ENCODE data around the gene PHF20. TPM values are rescaled to one million over a fixed set of nuclear protein-coding genes. Genes with fewer than 3 reads are reported as not detected.
"Not testable (repeated sequence)": the region's sequence is repeated elsewhere in the genome, so short reads cannot be mapped to it uniquely, and the experiment has no call there.

Gene PHF20
- total RNA-seq, 2 experiments from 2014 or later: 119 to 126 TPM

- H3K36me3 Mint-ChIP-seq (ENCODE audit: low read depth): no peaks in the 10 kb centered on the region
These were observed 15.4 kb upstream of the PHF20 start for GRCh38 chr20:35756404-35756803.

GRCh38 chr20:35757098-35757705, 14.6 kb upstream of the PHF20 start:
- Mint-ChIP-seq H3K27me3 (no peaks in the 10 kb centered on the region), H3K4me3 (no peak overlapping the region), H3K36me3 (ENCODE audit: low read depth) (no peaks in the 10 kb centered on the region), H3K27ac (no peak overlapping the region), H3K4me1 (ENCODE audit: low read depth) (peaks cover 9% of the 10 kb centered on the region), H3K9me3 (no peaks in the 10 kb centered on the region)
- Histone ChIP-seq H3K36me3 (ENCODE audit: insufficient read depth, low read length) (no peaks in the 10 kb centered on the region), H3K9me3 (ENCODE audit: control insufficient read depth in 1 of 2, insufficient read depth in 1 of 2, low read length in 2 of 2) (no peaks in the 10 kb centered on the region), H3K4me1 (ENCODE audit: insufficient read depth, low read length) (peaks cover 3% of the 10 kb centered on the region), H3K4me3 (ENCODE audit: low read length) (no peak overlapping the region), H3K27me3 (ENCODE audit: control insufficient read depth in 1 of 2, insufficient read depth in 2 of 2, low read length in 2 of 2) (no peaks in the 10 kb centered on the region), H3K27ac (ENCODE audit: low read depth in 1 of 2, low read length in 2 of 2) (no peak overlapping the region)
- no peak for DNase-seq
- TF ChIP-seq, protein P1, sequence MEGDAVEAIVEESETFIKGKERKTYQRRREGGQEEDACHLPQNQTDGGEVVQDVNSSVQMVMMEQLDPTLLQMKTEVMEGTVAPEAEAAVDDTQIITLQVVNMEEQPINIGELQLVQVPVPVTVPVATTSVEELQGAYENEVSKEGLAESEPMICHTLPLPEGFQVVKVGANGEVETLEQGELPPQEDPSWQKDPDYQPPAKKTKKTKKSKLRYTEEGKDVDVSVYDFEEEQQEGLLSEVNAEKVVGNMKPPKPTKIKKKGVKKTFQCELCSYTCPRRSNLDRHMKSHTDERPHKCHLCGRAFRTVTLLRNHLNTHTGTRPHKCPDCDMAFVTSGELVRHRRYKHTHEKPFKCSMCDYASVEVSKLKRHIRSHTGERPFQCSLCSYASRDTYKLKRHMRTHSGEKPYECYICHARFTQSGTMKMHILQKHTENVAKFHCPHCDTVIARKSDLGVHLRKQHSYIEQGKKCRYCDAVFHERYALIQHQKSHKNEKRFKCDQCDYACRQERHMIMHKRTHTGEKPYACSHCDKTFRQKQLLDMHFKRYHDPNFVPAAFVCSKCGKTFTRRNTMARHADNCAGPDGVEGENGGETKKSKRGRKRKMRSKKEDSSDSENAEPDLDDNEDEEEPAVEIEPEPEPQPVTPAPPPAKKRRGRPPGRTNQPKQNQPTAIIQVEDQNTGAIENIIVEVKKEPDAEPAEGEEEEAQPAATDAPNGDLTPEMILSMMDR (IDR thresholded peaks at IDR 0.05): no peak
- ATAC-seq (ENCODE audit: poor library complexity): peak; percentile 52
- intact Hi-C loops (cut with DNase I, micrococcal nuclease): no loop called here
- ChIA-PET CTCF (no interaction called here), POLR2A (interaction anchor here (4.2 kb wide), 1 partner anchor 15 kb away, joined by 24 read pairs; the partner anchor contains the start of gene RBM39)

More at GRCh38 chr20:35756404-35756803, 15.4 kb upstream of the PHF20 start:
- Histone ChIP-seq H3K4me3 (ENCODE audit: low read length) (no peak overlapping the region), H3K27me3 (ENCODE audit: control insufficient read depth in 1 of 2, insufficient read depth in 2 of 2, low read length in 2 of 2) (no peaks in the 10 kb centered on the region), H3K36me3 (ENCODE audit: insufficient read depth, low read length) (no peaks in the 10 kb centered on the region), H3K4me1 (ENCODE audit: insufficient read depth, low read length) (peaks cover 3% of the 10 kb centered on the region), H3K27ac (ENCODE audit: low read depth in 1 of 2, low read length in 2 of 2) (no peak overlapping the region), H3K9me3 (ENCODE audit: control insufficient read depth in 1 of 2, insufficient read depth in 1 of 2, low read length in 2 of 2) (no peaks in the 10 kb centered on the region)
- intact Hi-C loops (cut with DNase I, micrococcal nuclease): no loop called here
- DNase-seq (no peak), ATAC-seq (ENCODE audit: poor library complexity) (no peak)
- ChIA-PET CTCF (no interaction called here), POLR2A (interaction anchor here (4.2 kb wide), 1 partner anchor 14 kb away, joined by 24 read pairs; the partner anchor contains the start of gene RBM39)
- Mint-ChIP-seq H3K27me3 (no peaks in the 10 kb centered on the region), H3K9me3 (no peaks in the 10 kb centered on the region), H3K4me1 (ENCODE audit: low read depth) (peaks cover 12% of the 10 kb centered on the region), H3K4me3 (no peak overlapping the region), H3K27ac (no peak overlapping the region)
- TF ChIP-seq, protein P1 (IDR thresholded peaks at IDR 0.05): no peak

- H3K9me3 Mint-ChIP-seq; DNase-seq; H3K27ac Mint-ChIP-seq; H3K27me3 ChIP-seq (ENCODE audit: control insufficient read depth in 1 of 2, insufficient read depth in 2 of 2, low read length in 2 of 2); H3K9me3 ChIP-seq (ENCODE audit: control insufficient read depth in 1 of 2, insufficient read depth in 1 of 2, low read length in 2 of 2); H3K4me3 Mint-ChIP-seq; H3K36me3 Mint-ChIP-seq (ENCODE audit: low read depth); H3K27ac ChIP-seq (ENCODE audit: low read depth in 1 of 2, low read length in 2 of 2); CTCF ChIA-PET; H3K27me3 Mint-ChIP-seq; H3K36me3 ChIP-seq (ENCODE audit: insufficient read depth, low read length); ATAC-seq (ENCODE audit: poor library complexity); intact Hi-C loops (cut with DNase I, micrococcal nuclease); H3K4me3 ChIP-seq (ENCODE audit: low read length): not testable (repeated sequence)
- peaks cover 30% of the 10 kb centered on the region for H3K4me1 ChIP-seq (ENCODE audit: insufficient read depth, low read length)
- H3K4me1 Mint-ChIP-seq (ENCODE audit: low read depth): peaks cover 21% of the 10 kb centered on the region
- POLR2A ChIA-PET: interaction anchor here (0.6 to 15.8 kb wide), 2 partner anchors 22 to 42 kb away, joined by 3 to 891 read pairs; partner anchors contain the start of gene RBM39
These were observed 10.3 kb upstream of the PHF20 start for GRCh38 chr20:35761548-35761947.

DNA sequence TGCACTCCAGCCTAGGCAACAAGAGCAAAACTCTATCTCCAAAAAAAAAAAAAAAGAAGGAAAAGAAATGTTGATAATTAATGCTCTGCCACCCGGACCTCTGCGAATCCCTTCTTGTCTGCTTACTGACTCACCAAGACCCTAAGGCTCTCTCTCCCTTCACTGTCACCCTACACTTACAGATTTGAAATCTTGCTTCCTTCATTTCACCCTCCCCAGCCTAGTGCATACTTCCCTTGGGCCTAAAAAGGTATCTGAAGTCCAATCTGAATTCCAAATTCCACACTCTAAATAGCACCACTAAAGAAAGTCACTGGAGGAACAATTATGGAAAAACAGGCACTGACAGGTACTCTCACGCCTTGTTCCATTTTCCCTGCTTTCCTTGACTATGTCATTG, 9.4 kb upstream of the PHF20 start:
- no peak overlapping the region for H3K4me3 ChIP-seq (ENCODE audit: low read length)
- no peaks in the 10 kb centered on the region for H3K27me3 Mint-ChIP-seq
- no peaks in the 10 kb centered on the region for H3K9me3 ChIP-seq (ENCODE audit: control insufficient read depth in 1 of 2, insufficient read depth in 1 of 2, low read length in 2 of 2)
- no peaks in the 10 kb centered on the region for H3K27me3 ChIP-seq (ENCODE audit: control insufficient read depth in 1 of 2, insufficient read depth in 2 of 2, low read length in 2 of 2)
- DNase-seq (no peak), ATAC-seq (ENCODE audit: poor library complexity) (no peak)
- intact Hi-C loops (cut with DNase I, micrococcal nuclease): no loop called here
- no peaks in the 10 kb centered on the region for H3K36me3 ChIP-seq (ENCODE audit: insufficient read depth, low read length)
- H3K27ac Mint-ChIP-seq: no peak overlapping the region
- ChIA-PET POLR2A (interaction anchor here (15.8 kb wide), 1 partner anchor 22 kb away, joined by 891 read pairs; the partner anchor contains the start of gene RBM39), CTCF (no interaction called here)
- H3K9me3 Mint-ChIP-seq: no peaks in the 10 kb centered on the region
- peaks cover 22% of the 10 kb centered on the region for H3K4me1 Mint-ChIP-seq (ENCODE audit: low read depth)
- no peak overlapping the region for H3K4me3 Mint-ChIP-seq
- no peak overlapping the region for H3K27ac ChIP-seq (ENCODE audit: low read depth in 1 of 2, low read length in 2 of 2)
- no peaks in the 10 kb centered on the region for H3K36me3 Mint-ChIP-seq (ENCODE audit: low read depth)
- TF ChIP-seq, protein P1 (IDR thresholded peaks at IDR 0.05): no peak
- peaks cover 36% of the 10 kb centered on the region for H3K4me1 ChIP-seq (ENCODE audit: insufficient read depth, low read length)

GRCh38 chr20:35764936-35765335, 6.9 kb upstream of the PHF20 start:
- H3K36me3 Mint-ChIP-seq (ENCODE audit: low read depth); H3K36me3 ChIP-seq (ENCODE audit: insufficient read depth, low read length); DNase-seq; H3K9me3 ChIP-seq (ENCODE audit: control insufficient read depth in 1 of 2, insufficient read depth in 1 of 2, low read length in 2 of 2); H3K9me3 Mint-ChIP-seq; H3K4me3 ChIP-seq (ENCODE audit: low read length); H3K27me3 ChIP-seq (ENCODE audit: control insufficient read depth in 1 of 2, insufficient read depth in 2 of 2, low read length in 2 of 2); H3K27me3 Mint-ChIP-seq; ATAC-seq (ENCODE audit: poor library complexity); CTCF ChIA-PET; intact Hi-C loops (cut with DNase I, micrococcal nuclease); H3K4me3 Mint-ChIP-seq: not testable (repeated sequence)
- H3K27ac Mint-ChIP-seq: peak overlapping the region; percentile 69
- Histone ChIP-seq H3K4me1 (ENCODE audit: insufficient read depth, low read length) (peaks cover 58% of the 10 kb centered on the region), H3K27ac (ENCODE audit: low read depth in 1 of 2, low read length in 2 of 2) (peak overlapping the region in 1 of 2 donors; percentile 61)
- peaks cover 40% of the 10 kb centered on the region for H3K4me1 Mint-ChIP-seq (ENCODE audit: low read depth)
- POLR2A ChIA-PET: interaction anchor here (0.6 to 15.8 kb wide), 2 partner anchors 10 to 25 kb away, joined by 3 to 891 read pairs; partner anchors contain the start of gene RBM39

All from CD4-positive, alpha-beta T cell (primary cell).